NCI-H1092 treated with DMSO at 0.1 percent for 48 hours (cell line): Measurements from ENCODE around the gene CORO7.

Source experiments
- DNase-seq: peaks from one replicate; lab custom pipeline; 2025; lab: John Stamatoyannopoulos, UW

Gene CORO7

GRCh38 chr16:4426021-4426684 is 9.8 kb upstream of the CORO7 start:
- DNase-seq, result peak; percentile 11

GRCh38 chr16:4425378-4426020 is 9.1 kb upstream of the CORO7 start, which contains the start of gene DNAJA3:
Gene DNAJA3, plus strand, starts transcription at chr16:4425868. Its CDS starts 14 bp downstream, at chr16:4425882.
- peak; percentile 98 for DNase-seq

GRCh38 chr16:4420505-4421105 is 4.2 kb upstream of the CORO7 start:
- DNase-seq, result no peak

- DNase-seq, result no peak
Measured at GRCh38 chr16:4419402-4419959, 3.1 kb upstream of the CORO7 start.

GRCh38 chr16:4415538-4416199 is 727 bp downstream of the CORO7 start:
- peak; percentile 33 for DNase-seq

GRCh38 chr16:4414187-4414917 is 2.0 kb downstream of the CORO7 start:
- peak; percentile 29 for DNase-seq

- DNase-seq, result no peak
Measured at GRCh38 chr16:4412854-4413253, 3.5 kb downstream of the CORO7 start.

GRCh38 chr16:4412159-4412558 is 4.2 kb downstream of the CORO7 start:
- no peak for DNase-seq

GRCh38 chr16:4411684-4412083 is 4.7 kb downstream of the CORO7 start:
- DNase-seq, result peak; percentile 85

GRCh38 chr16:4410335-4411075 is 5.9 kb downstream of the CORO7 start:
- peak; percentile 74 for DNase-seq

- no peak for DNase-seq
Measured at GRCh38 chr16:4409081-4409932, 7.1 kb downstream of the CORO7 start.

- no peak for DNase-seq
Measured at GRCh38 chr16:4408323-4408690, 8.1 kb downstream of the CORO7 start.

GRCh38 chr16:4407543-4408322 is 8.7 kb downstream of the CORO7 start:
- DNase-seq, result no peak

- no peak for DNase-seq
Measured at GRCh38 chr16:4404967-4405696, 11.3 kb downstream of the CORO7 start.

GRCh38 chr16:4404247-4404966 is 12.0 kb downstream of the CORO7 start:
- DNase-seq, result no peak

GRCh38 chr16:4403133-4403949 is 13.1 kb downstream of the CORO7 start:
- no peak for DNase-seq
